Left colon (tissue), 2 donors: ENCODE measurements around the gene MGARP. TPM values are rescaled to one million over a fixed set of nuclear protein-coding genes. Genes with fewer than 3 reads are reported as not detected.
"Not testable (repeated sequence)": the region's sequence is repeated elsewhere in the genome, so short reads cannot be mapped to it uniquely, and the experiment has no call there.

ENCODE experiments used
- ATAC-seq: fragments of 200-7000 bp; cut with Tn5 transposase; one replicate; pipeline ENCODE4 v1.9.1; 2020; ENCODE audit warnings: mild to moderate bottlenecking, moderate library complexity
- DNase-seq, 2 donors: peaks; one replicate each; pipeline ENCODE4 v3.0.0-alpha.2; 2020
- intact Hi-C, 2 donors: fragments of 100-400 bp; cut with DNase I in 1 of 2; cut with micrococcal nuclease in 1 of 2; formaldehyde crosslinking; loops; one replicate each; pipeline versions ENCODE4 v1.11.2 to v1.14.0; 2022; cut with DNase I, micrococcal nuclease
- long read RNA-seq: library from polyadenylated mRNA; unstranded; transcript quantifications from one replicate; pipeline ENCODE4 v2.0.0, GENCODE V29; 2021
- total RNA-seq, 2 donors: library from RNA; stranded (reverse); fragmentation: NEBNext Ultra II Directional; extraction: Animal tissue kit (Norgen Biotek cat#: 25700); gene quantifications; one replicate each; pipeline ENCODE4 v1.2.1, GENCODE V29; 2021
- donor health status: DM: no; HTN: no; CAD: no.
- donor health status: DM: yes; HTN: yes; CAD: no.

MGARP gene
- total RNA-seq: under 1 TPM in 1 of 2 donors, not detected in 1; 0.22 TPM
- long read RNA-seq: 0 reads

GRCh38 chr4:139279760-139280620 lies at the start of gene MGARP:
Gene MGARP, minus strand, starts transcription at chr4:139280225. Its CDS starts 67 bp downstream, at chr4:139280158.
- DNase-seq: peak in 1 of 2 donors; percentile 13
- intact Hi-C loops: loop anchor here in 1 of 2 donors (10.0 kb wide), 1 partner anchor 55 kb away; no protein-coding TSS in a partner anchor
- peak; percentile 41 for ATAC-seq

- intact Hi-C loops: no loop called here
- ATAC-seq (no peak), DNase-seq (no peak)
Observed at GRCh38 chr4:139329665-139330200, 49.7 kb upstream of the MGARP start.

GRCh38 chr4:139324620-139325019 lies 44.6 kb upstream of the MGARP start:
- ATAC-seq (no peak), DNase-seq (no peak)
- intact Hi-C loops: no loop called here

- intact Hi-C loops, ATAC-seq, DNase-seq: not testable (repeated sequence)
Observed at GRCh38 chr4:139322541-139322940, 42.5 kb upstream of the MGARP start.

GRCh38 chr4:139322070-139322469 lies 42.0 kb upstream of the MGARP start:
- intact Hi-C loops, ATAC-seq, DNase-seq: not testable (repeated sequence)

GRCh38 chr4:139319571-139319970 lies 39.5 kb upstream of the MGARP start:
- intact Hi-C loops: no loop called here
- DNase-seq (no peak), ATAC-seq (no peak)

- intact Hi-C loops: no loop called here
- DNase-seq: no peak
- ATAC-seq: no peak
Observed at GRCh38 chr4:139317635-139318034, 37.6 kb upstream of the MGARP start.

GRCh38 chr4:139316733-139317132 lies 36.7 kb upstream of the MGARP start:
- no peak for ATAC-seq
- DNase-seq: no peak
- intact Hi-C loops: no loop called here

- no peak for DNase-seq
- ATAC-seq: no peak
- intact Hi-C loops: no loop called here
Observed at GRCh38 chr4:139315221-139315675, 35.2 kb upstream of the MGARP start.

- ATAC-seq (peak; percentile 37), DNase-seq (no peak)
- intact Hi-C loops: no loop called here
Observed at GRCh38 chr4:139314047-139314800, 34.2 kb upstream of the MGARP start.

- ATAC-seq: peak; percentile 39
Observed at GRCh38 chr4:139313414-139313813, 33.4 kb upstream of the MGARP start.

GRCh38 chr4:139312552-139313332 lies 32.7 kb upstream of the MGARP start:
- ATAC-seq (peak; percentile 40), DNase-seq (no peak)
- intact Hi-C loops: no loop called here

More at GRCh38 chr4:139313414-139313813, 33.4 kb upstream of the MGARP start:
- intact Hi-C loops, DNase-seq: not testable (repeated sequence)

GRCh38 chr4:139311909-139312308 lies 31.9 kb upstream of the MGARP start:
- DNase-seq: no peak
- intact Hi-C loops: no loop called here
- ATAC-seq: no peak

GRCh38 chr4:139304920-139305319 lies 24.9 kb upstream of the MGARP start:
- DNase-seq (no peak), ATAC-seq (no peak)
- intact Hi-C loops: no loop called here

- DNase-seq (peak; percentile 67 to 69), ATAC-seq (peak; percentile 51)
- intact Hi-C loops: no loop called here
Observed at GRCh38 chr4:139301821-139302611, 22.0 kb upstream of the MGARP start, which contains the start of gene NDUFC1. Gene NDUFC1, minus strand, starts transcription at chr4:139302477. Its CDS starts 6,679 bp downstream, at chr4:139295798.

- intact Hi-C loops: no loop called here
- DNase-seq (peak; percentile 98 to 99), ATAC-seq (peak; percentile 92)
Observed at GRCh38 chr4:139301113-139301820, 21.2 kb upstream of the MGARP start, which contains the start of gene NAA15. Gene NAA15, plus strand, starts transcription at chr4:139301505. Its CDS starts 273 bp downstream, at chr4:139301778.
